Adrenal gland (tissue), 19 donors: ENCODE data around the gene AKNAD1. TPM values are rescaled to one million over a fixed set of nuclear protein-coding genes. Genes with fewer than 3 reads are reported as not detected.
A peak's percentile ranks its signal among the peaks of the same experiment; 100 is the strongest.

Experiments used
- DNase-seq, 7 donors: peaks; one replicate each; pipeline ENCODE4 v3.0.0-alpha.2; 2019 to 2020
- H3K27ac ChIP-seq, 5 donors: fragments of 200-600 bp; sonication (generic) in 4 of 5; 1 replicate in 3 of 5; 2 replicates in 2 of 5; pipeline versions ENCODE4 v1.5.1 to v1.8.0; 2016 to 2020; ENCODE audit warnings: mild to moderate bottlenecking in 1 of 5
- H3K27me3 ChIP-seq: fragments of 200-600 bp; 2 replicates; pipeline ENCODE4 v1.8.0; 2021
- H3K36me3 ChIP-seq, 2 donors: fragments of 200-600 bp; replicated peaks in 1 of 2; 1 replicate in 1 of 2; 2 replicates in 1 of 2; pipeline versions ENCODE4 v1.5.1 to v1.8.0; 2018 to 2022
- H3K4me1 ChIP-seq, 2 donors: fragments of 200-600 bp; replicated peaks in 1 of 2; 1 replicate in 1 of 2; 2 replicates in 1 of 2; pipeline versions ENCODE4 v1.5.1 to v1.8.0; 2018 to 2021
- H3K4me3 ChIP-seq, 4 donors: fragments of 200-600 bp; sonication (generic) in 3 of 4; one replicate each; pipeline ENCODE4 v1.5.1; 2016 to 2018
- H3K9me3 ChIP-seq, 3 donors: fragments of 200-600 bp; sonication (generic) in 1 of 3; replicated peaks in 1 of 3; 1 replicate in 2 of 3; 2 replicates in 1 of 3; pipeline versions ENCODE4 v1.5.1 to v1.8.0; 2016 to 2021
- POLR2A ChIP-seq, 2 donors: fragments of 450-650 bp; IDR thresholded peaks; one replicate each; pipeline ENCODE4 v1.6.1; 2017; ENCODE audit warnings: antibody characterized with exemption in 2 of 2, mild to moderate bottlenecking in 2 of 2, moderate library complexity in 1 of 2
- WGBS, 4 donors: extraction: QIAGEN DNeasy Blood & Tissue Kit in 2 of 4; methylation state at CpG; one replicate each; pipeline versions ENCODE4 v1.1.5 to v1.1.7; 2013 to 2017; 5-methylcytosine and 5-hydroxymethylcytosine counted together
- intact Hi-C, 2 donors: fragments of 100-400 bp; cut with DNase I; formaldehyde crosslinking; loops; one replicate each; pipeline versions ENCODE4 v1.14.1 to v1.15.0; 2022 to 2023
- long read RNA-seq, 10 donors: library from polyadenylated mRNA in 3 of 10; unstranded in 2 of 10; stranded (forward) in 1 of 10; transcript quantifications; one replicate each; pipeline ENCODE4 v2.0.0 and lab custom pipeline, GENCODE V29; 2021 to 2026
- polyA plus RNA-seq, 3 donors: library from polyadenylated mRNA; stranded (reverse); fragments of 200-250 nt in 2 of 3; fragments of 350-450 nt in 1 of 3; fragmentation: Illumina TruSeq in 1 of 3; extraction: RNeasy Lipid Tissue Mini Kit (QIAGEN cat#74804) in 1 of 3; gene quantifications; one replicate each; pipeline ENCODE4 v1.2.3, GENCODE V29; 2013 to 2014
- total RNA-seq, 9 donors: library from RNA; depleted of rRNA in 4 of 9; stranded (reverse); fragments of >200 nt in 4 of 9; fragments of 120-200 nt in 1 of 9; fragmentation: NEBNext Ultra II Directional in 1 of 9; extraction: Animal tissue kit (Norgen Biotek cat#: 25700) in 1 of 9; gene quantifications; one replicate each; pipeline versions ENCODE4 v1.1.0 to v1.2.4, GENCODE V29; 2013 to 2023
- TF ChIP-seq, protein P1 (sequence below), 6 experiments: fragments of 450-650 bp in 4 of 6; fragments of 200-600 bp in 2 of 6; sonication (generic) in 1 of 6; IDR thresholded peaks; 1 replicate in 5 of 6; 2 replicates in 1 of 6; pipeline versions ENCODE4 v1.5.1 to v1.8.0; 2016 to 2021; ENCODE audit warnings: antibody characterized with exemption in 6 of 6, mild to moderate bottlenecking in 2 of 6, moderate library complexity in 1 of 6
- donor health status: healthy with polysubstance abuse.
- donor health status: Bipolar disorder and iron deficiency.
- donor health status: DM: yes; HTN: yes; CAD: no.
- donor health status: DM: no; HTN: no; CAD: no.
- donor health status: DM: no; HTN: no; CAD: no.
- donor health status: DM: yes; HTN: yes; CAD: no.

Gene AKNAD1, protein sequence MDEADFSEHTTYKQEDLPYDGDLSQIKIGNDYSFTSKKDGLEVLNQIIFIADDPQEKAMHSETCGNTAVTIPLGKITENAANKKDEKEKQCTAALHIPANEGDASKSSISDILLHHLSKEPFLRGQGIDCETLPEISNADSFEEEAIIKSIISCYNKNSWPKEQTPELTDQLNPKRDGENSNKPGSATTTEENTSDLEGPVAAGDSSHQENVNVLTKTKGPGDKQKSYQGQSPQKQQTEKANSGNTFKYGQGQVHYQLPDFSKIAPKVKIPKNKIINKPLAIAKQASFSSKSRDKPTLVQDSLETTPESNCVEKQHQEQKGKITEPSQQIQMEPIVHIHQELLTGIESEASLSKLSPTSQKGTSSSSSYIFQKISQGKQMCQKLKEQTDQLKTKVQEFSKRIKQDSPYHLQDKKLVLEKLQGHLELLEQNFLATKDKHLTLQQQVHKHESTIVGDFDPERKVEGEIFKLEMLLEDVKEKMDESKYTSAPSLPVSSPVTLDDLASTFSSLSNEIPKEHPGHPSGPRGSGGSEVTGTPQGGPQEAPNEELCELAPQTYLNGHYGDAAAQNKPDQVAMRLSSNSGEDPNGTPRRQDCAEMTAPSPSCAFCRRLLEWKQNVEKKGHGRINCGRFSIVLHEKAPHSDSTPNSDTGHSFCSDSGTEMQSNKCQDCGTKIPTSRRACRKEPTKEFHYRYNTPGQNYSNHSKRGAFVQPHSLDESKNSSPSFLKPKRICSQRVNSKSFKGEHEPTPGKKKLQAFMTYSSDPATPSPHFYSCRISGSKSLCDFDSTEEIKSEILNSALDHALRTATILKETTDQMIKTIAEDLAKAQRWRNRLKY
- total RNA-seq, result 1 to 10 TPM in 4 of 9 donors, under 1 TPM in 2, not detected in 3; 0.46 to 2.6 (median 1.3) TPM
- polyA plus RNA-seq, result 1 to 10 TPM in 2 of 3 donors, under 1 TPM in 1; 0.35 to 8.5 (median 3.3) TPM
- long read RNA-seq, donor 1, result 0 reads
- long read RNA-seq, donor 2, result 0 reads
- long read RNA-seq, donor 3, result 0 reads
- long read RNA-seq, donor 4, result 0 reads
- long read RNA-seq, donor 5, result 0 reads
- long read RNA-seq, donor 6, result 0 reads
- long read RNA-seq, donor 7, result 0 reads
- long read RNA-seq, donor 8, result 0 reads
- long read RNA-seq, donor 9, result 0 reads
- long read RNA-seq, donor 10, result 0 reads

DNA sequence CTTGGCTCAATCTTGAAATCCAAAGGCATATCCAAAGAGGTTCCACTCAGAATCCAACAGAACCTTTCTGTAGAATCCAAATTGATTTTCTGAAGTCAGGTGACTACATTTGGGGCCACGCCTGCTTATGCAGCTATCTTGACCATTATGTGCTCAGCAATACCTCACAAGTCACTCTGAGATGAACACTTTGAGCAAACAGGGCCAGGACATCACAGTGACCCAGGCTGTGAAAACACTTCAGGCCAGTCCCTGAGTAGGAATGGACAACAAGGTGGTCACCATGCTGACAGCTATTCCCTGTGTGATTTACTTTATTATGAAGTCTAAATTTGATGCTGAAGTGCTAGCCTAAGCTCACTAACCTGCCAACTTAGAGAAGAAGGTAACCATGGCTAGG is at the start of gene AKNAD1:
Gene AKNAD1, minus strand, starts transcription at position 101 of the 400 bp plus-strand sequence. CDS start 4,430 bp downstream, outside the sequence.
- Histone ChIP-seq H3K4me1 (peaks cover 5 to 8% of the 10 kb centered on the region in 2 donors), H3K27ac (no peak within 1 kb of the TSS), H3K36me3 (no peaks in the 10 kb centered on the region), H3K4me3 (no peak within 1 kb of the TSS), H3K27me3 (no peaks in the 10 kb centered on the region), H3K9me3 (no peaks in the 10 kb centered on the region)
- WGBS, 4 donors, result 50 to 100% (median 86%) methylated on average over 1 of the region's 1 CpG
- intact Hi-C loops, result no loop called here
- no peak for DNase-seq
- no peak for TF ChIP-seq POLR2A (IDR thresholded peaks at IDR 0.05)
- TF ChIP-seq, protein P1, sequence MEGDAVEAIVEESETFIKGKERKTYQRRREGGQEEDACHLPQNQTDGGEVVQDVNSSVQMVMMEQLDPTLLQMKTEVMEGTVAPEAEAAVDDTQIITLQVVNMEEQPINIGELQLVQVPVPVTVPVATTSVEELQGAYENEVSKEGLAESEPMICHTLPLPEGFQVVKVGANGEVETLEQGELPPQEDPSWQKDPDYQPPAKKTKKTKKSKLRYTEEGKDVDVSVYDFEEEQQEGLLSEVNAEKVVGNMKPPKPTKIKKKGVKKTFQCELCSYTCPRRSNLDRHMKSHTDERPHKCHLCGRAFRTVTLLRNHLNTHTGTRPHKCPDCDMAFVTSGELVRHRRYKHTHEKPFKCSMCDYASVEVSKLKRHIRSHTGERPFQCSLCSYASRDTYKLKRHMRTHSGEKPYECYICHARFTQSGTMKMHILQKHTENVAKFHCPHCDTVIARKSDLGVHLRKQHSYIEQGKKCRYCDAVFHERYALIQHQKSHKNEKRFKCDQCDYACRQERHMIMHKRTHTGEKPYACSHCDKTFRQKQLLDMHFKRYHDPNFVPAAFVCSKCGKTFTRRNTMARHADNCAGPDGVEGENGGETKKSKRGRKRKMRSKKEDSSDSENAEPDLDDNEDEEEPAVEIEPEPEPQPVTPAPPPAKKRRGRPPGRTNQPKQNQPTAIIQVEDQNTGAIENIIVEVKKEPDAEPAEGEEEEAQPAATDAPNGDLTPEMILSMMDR (IDR thresholded peaks at IDR 0.05), result no peak

GRCh38 chr1:108901106-108901505 is 44.2 kb upstream of the AKNAD1 start:
- H3K4me1 ChIP-seq, result no peaks in the 10 kb centered on the region
- intact Hi-C loops, result no loop called here
- DNase-seq, result no peak
- H3K27me3 ChIP-seq, result no peaks in the 10 kb centered on the region
- no peaks in the 10 kb centered on the region for H3K9me3 ChIP-seq
- TF ChIP-seq, protein P1 (IDR thresholded peaks at IDR 0.05), result no peak
- no peak for TF ChIP-seq POLR2A (IDR thresholded peaks at IDR 0.05)
- H3K27ac ChIP-seq, result no peak overlapping the region
- H3K36me3 ChIP-seq, result no peaks in the 10 kb centered on the region
- 95 to 96% (median 95%) methylated on average over 3 of the region's 3 CpGs for WGBS, 4 donors
- no peak overlapping the region for H3K4me3 ChIP-seq

DNA sequence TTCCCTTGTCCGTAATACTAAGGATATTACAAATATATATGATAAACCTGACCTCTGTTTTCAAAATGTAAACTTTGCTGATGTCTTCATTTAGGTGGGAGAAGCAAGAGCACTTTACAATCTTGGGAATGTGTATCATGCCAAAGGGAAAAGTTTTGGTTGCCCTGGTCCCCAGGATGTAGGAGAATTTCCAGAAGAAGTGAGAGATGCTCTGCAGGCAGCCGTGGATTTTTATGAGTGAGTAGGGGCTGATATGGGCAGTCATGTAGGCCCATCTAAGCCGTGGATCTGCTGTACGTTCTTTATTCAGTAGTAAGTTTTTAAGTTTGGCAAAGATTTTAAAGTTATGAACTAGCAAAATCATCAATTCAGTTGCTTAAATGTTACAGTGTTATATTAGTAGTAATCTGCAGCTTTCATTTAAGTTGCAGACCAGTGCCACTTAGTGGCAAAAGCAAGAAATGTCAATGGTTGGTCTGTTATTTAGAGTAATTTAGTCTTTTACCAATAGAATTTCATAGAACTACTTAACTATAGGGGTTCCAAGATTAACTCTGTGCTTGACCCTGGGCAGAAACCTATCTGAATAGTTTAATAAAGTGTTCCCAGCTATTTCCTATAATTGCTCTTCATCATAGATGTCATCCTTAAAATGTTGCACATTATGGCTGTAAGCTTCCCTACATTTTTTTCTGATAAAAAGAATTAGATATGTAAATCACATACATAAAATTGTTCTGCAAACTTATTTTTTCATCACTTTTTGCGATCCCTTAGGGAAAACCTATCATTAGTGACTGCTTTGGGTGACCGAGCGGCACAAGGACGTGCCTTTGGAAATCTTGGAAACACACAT is 41.2 kb upstream of the AKNAD1 start:
- Histone ChIP-seq H3K9me3 (no peaks in the 10 kb centered on the region), H3K27ac (no peak overlapping the region), H3K27me3 (no peaks in the 10 kb centered on the region), H3K36me3 (no peaks in the 10 kb centered on the region), H3K4me1 (no peaks in the 10 kb centered on the region), H3K4me3 (no peak overlapping the region)
- 61 to 62% (median 61%) methylated on average over 8 of the region's 8 CpGs for WGBS, 4 donors
- peak in 5 of 7 donors; percentile 27 to 49 (median 43) for DNase-seq
- TF ChIP-seq, protein P1 (IDR thresholded peaks at IDR 0.05), result peak; percentile 67 to 84 (median 81)
- TF ChIP-seq POLR2A (IDR thresholded peaks at IDR 0.05), result no peak
- intact Hi-C loops, result loop anchor here (5.0 kb wide), 2 partner anchors 71 to 76 kb away; no protein-coding TSS in a partner anchor
